GM19043 (cell line): Measurements from ENCODE around the gene MORC2.

Experiments
- ATAC-seq: cut with Tn5 transposase; IDR thresholded peaks from one replicate; pipeline ENCODE4 v1.9.1; 2021; ENCODE audit warnings: low read depth; ENCODE audit not compliant: unreplicated experiment

MORC2 gene

DNA sequence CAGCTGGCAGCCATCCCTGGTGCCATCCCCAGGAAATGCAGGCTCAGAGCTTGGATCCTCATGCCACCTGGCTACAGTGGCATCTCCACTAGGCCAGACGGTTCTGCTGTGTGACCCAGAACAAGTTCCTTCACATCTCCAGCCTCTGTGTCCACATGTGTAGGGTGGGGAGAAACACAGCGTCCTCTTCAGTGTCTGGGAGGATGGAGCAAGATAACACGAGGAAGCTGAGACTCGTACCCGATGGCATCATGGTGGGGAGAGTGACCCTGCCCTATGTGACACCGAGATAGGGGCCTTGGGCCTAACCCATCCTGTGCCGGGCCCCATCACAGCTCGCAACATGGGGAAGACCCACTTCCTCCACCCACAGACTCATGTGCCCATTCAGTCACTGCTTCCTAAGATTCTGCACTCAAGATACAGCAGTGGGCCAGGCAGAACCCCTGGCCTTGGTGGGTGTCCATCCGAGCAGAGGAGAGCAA is 78.5 kb downstream of the MORC2 start:
- no peak for ATAC-seq

GRCh38 chr22:30889268-30889995 is 79.1 kb downstream of the MORC2 start:
- no peak for ATAC-seq

DNA sequence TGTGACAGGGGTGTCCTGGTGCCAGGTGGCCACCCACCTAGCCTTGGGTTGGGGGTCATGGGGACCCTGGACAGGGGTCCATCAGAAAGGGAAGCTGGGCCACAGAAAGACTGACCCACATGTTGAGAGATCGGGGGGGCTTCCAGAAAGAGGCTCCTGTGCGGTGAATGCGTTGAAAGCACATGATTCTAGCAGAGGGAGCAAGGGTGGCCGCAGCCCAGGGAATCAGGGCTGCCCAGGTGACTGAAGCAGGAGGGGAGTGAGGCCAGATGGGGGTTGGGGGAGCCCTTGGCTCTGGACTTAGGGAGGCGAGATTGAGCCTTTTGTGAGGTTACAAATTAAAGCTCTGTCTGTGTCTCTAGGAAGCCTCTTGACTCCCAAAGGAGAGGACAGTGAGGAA is 80.7 kb downstream of the MORC2 start:
- no peak for ATAC-seq

DNA sequence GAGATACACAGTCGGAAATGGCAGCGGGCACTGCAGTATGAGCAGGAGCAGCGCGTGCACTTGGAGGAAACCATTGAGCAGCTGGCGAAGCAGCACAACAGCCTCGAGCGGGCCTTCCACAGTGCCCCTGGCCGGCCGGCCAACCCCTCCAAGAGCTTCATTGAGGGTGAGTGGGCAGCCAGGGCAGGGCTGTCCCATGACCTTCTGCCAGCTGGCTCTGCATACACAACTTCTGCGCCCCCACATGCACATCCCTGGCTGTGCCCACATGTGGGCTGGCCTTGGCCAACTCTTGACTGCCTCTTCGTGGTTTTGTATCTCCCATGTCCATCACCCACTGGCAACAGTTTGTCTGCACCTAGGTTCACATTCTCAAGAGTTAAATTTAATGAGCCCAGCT is 81.1 kb downstream of the MORC2 start:
- no peak for ATAC-seq

DNA sequence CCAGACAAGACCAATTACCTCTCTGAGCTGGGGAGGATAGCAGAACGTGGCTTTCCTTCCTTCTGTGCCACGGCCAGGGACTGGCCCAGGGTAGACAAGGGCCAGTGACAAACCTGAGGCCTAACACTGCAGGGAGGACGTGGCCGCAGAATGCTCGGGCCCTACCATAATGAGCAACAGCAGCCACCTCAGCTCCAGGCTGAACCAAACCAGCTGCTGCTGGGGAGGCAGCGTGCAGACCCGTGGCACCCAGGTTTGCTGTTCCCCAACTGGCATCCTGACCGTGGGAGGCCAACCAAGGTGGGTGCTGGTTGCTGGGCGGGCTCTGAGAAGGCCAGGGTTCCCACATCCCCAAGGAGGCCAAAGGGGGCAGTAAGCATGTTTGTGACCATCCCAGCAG is 83.0 kb downstream of the MORC2 start:
- no peak for ATAC-seq

- no peak for ATAC-seq
Measured at GRCh38 chr22:30885001-30885366, 83.6 kb downstream of the MORC2 start.

- ATAC-seq = no peak
Measured at GRCh38 chr22:30884211-30885000, 84.2 kb downstream of the MORC2 start.

- ATAC-seq = no peak
Measured at GRCh38 chr22:30883586-30884145, 84.9 kb downstream of the MORC2 start.

DNA sequence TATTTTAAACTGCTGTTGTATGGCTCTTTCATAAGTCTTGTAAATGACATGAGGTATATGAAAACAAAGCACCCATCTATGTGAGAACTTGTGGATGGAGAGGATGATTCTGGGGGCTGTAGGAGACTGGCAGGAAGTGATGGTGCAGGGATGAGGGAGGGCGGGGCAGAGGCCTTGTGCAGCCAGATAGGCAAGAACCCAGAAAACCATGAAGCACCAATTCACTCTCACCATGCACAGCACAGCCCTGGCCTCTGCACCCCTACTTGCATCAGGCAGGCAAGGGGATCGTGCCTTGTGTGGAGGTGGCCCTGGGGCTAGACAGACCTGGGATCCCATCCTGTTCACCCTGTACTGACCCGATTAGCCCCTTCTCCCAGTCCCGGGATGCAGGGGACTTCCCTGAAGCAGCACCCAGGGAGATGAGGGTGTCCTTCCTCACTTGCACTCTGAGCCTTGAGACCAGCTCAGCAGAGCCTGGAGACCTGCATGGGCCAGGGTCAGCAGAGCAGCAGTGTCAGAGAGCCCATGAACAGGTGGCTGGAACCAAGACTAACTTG is 85.5 kb downstream of the MORC2 start:
- no peak for ATAC-seq

DNA sequence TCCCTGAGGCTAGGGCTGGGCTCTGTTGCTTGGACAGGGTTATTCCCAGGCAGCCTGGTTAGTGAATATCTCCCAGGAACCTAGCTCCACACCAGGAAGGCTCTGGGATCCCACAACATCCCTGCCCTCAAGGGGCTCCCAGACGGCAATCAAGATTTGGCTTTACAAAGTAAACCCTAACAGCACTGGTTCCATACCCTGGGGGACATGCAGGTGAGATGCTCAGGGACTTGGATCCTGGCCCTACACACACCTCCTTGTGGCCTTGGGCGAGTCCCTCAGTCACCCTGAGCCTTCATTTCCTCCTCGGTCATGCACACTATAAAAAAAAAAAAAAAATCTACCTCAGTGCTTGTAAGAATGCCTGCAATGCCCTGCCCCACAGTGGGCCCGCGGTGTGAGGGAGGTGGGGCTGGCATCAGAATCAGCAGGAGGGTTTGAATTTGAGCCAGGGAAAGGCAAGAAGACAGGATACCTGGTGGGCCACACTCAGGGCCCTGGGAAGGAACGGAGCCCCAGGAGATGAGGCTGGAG is 86.3 kb downstream of the MORC2 start:
- no peak for ATAC-seq

DNA sequence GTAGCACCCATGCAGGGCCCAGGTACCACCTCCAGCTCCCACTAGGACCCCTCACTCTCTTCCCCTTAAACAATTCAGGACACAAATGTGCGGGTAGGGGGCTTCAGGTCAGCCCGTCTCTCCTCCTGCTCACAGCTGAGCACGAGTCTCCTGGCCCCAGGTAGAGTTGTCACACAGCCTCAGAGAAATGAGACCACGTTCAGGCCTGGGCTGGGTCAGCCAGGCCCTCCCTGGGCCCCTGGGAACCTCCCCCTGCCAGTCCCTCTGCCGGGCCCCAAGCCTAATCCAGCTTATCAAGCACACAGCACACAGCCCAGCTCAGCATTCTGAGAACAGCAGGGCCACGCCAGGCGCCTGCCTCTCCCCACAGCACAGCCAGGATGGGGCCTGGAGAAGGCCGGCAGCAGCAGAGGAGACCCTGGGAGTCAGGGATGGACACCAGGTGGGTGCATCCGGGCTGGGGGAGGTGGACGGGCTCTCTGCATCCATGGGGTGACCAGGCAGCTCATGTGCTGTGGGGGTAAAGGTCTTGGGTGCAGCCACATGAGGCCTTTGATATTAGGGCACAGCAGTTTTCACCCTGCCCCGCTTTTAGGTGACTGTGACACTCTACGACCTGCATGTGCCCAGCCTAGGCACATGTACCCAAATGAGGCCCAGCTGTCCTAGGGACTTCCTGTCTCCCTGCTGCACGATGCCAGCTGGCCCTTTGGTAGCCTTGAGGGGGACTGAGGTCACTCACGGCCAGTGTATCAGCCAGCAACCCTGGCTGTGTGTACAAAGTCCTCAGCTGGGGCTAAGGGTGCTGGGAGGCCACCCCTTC is 87.0 kb downstream of the MORC2 start:
- no peak for ATAC-seq

DNA sequence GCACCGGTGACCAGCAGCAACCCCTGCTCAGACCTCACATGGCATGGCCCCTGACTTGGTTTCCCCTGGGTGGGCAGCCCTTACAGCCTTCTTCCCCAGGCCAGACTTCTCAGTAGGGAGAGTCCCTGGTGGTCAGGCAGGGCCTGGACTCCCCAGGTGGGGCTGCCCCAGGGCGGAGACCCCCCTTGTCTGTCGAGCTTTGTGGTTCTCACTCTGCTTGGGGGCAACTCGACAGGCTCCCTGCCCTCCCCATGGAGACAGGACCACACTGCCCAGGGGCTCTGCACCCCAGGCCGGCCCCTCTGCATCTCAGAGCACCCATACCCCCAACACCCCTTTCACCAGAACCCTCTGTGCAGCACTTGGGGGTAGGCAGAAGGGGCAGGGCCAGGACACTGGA is 87.7 kb downstream of the MORC2 start:
- ATAC-seq = no peak

- no peak for ATAC-seq
Measured at GRCh38 chr22:30880181-30880601, 88.4 kb downstream of the MORC2 start.

DNA sequence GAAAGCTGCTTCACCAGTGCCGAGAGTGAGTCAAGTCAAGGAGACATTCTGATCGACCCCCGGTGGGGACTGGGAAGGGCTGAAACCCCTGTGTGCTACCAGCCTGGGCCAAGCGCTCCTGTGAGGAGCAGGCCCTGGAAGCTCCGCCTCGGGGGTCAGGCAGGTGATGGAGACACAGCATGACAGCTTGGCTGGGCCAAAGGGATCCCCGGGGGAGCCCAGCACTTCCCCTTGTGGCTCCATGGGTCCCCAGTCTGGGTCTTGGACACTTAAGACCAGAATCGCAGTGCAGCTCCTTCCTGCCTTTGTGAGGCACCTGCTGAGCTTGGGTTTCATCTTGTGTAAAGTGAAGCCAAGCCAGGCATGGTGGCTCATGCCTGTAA is 89.2 kb downstream of the MORC2 start:
- ATAC-seq = no peak

GRCh38 chr22:30878516-30879414 is 89.8 kb downstream of the MORC2 start:
- ATAC-seq = no peak

- ATAC-seq = no peak
Measured at GRCh38 chr22:30877662-30878515, 90.7 kb downstream of the MORC2 start.

DNA sequence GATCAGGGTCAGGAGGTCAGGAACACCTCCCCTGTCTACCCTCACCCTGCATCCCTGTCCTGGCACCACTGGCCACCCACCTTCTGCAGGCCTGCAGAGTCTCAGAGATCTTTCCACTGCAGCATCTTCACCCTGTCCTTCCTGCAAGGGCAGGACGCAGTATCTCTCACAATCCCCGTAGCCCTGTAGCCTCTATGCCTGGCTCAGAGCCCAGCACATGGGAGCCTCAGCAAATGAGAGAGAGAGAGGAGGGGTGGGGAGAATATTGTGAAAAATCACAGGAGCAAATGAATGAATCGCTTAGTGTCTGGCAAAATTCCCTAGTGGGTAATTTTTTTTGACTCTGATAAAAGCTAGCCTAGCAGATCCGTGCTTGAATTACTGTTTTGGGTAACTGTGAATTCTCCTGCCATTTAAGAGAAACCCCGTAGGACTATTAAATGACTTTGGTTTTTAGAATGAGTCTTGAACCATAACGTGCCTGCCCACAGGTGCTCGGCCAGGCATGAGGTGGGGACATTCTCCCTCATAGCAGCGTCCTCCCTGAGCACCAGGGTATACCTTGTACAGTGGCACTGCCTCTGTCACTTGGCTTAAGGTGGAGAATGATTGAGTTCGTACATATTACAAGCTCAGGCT is 91.5 kb downstream of the MORC2 start:
- ATAC-seq = no peak

DNA sequence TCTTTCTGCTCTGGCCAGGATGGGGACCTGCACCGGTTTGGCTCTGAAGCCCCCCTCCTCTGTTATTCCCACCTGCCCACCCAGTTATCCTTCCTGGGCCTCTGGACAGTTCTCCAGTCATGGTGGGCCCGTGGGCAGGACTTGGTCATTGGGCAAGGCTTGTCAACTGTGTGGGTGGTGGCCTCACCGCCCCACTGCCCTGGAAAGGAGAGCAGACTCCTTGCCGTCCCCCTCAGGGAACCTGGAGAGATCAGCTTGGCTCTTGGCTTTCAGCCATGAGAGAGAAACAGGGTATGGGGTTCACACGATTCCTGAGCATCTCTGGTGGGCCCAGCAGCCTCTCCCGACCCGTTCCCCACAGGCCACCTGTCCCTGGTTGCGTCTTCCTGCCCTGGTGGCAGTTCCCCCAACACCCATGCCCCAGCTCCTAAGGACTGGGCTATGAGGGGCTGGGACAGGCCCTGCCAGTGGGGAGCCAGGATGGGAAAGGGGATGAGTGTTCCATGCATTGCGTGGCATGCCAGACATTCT is 92.3 kb downstream of the MORC2 start:
- no peak for ATAC-seq
